Panc1 (cell line): ENCODE results near the gene DNAAF5. TPM values are rescaled to one million over a fixed set of nuclear protein-coding genes. Genes with fewer than 3 reads are reported as not detected.

Source experiments
- ATAC-seq: fragments of 200-7000 bp; cut with Tn5 transposase; 2 replicates; pipeline ENCODE4 v1.9.1; 2020; ENCODE audit warnings: mild to moderate bottlenecking, moderate library complexity
- BruUV-seq: library from RNA; stranded (reverse); fragments of 400-500 nt; replicated peaks from 2 replicates; lab custom pipeline; 2021; lab: Mats Ljungman, UMichigan
- CTCF ChIA-PET: fragments of 300-600 bp; sonication (Branson Sonifier 250); formaldehyde crosslinking; loops from one replicate; lab custom pipeline; 2022; ENCODE audit warnings: antibody characterized with exemption; lab: Charles Lee
- POLR2A ChIA-PET: fragments of 300-600 bp; sonication (Branson Sonifier 250); formaldehyde crosslinking; loops from one replicate; lab custom pipeline; 2022; ENCODE audit warnings: antibody characterized with exemption; lab: Charles Lee
- DNase-seq: peaks from one replicate; pipeline ENCODE4 v3.0.0-alpha.2; 2010; ENCODE audit warnings: low read depth, low spot score
- H3K27ac ChIP-seq: 2 replicates; pipeline ENCODE4 v1.5.1; 2011; ENCODE audit warnings: mild to moderate bottlenecking, low read length, inconsistent platforms
- H3K27me3 ChIP-seq: fragments of 200-500 bp; sonication (Bioruptor generic); 2 replicates; pipeline ENCODE4 v1.6.0; 2014; ENCODE audit warnings: low read length, inconsistent platforms; ENCODE audit not compliant: control insufficient read depth, insufficient read depth
- H3K36me3 ChIP-seq: fragments of 200-500 bp; sonication (Bioruptor generic); 2 replicates; pipeline ENCODE4 v1.5.1; 2014; ENCODE audit warnings: inconsistent platforms, mild to moderate bottlenecking, low read length, moderate library complexity; ENCODE audit not compliant: control insufficient read depth, insufficient read depth
- H3K4me1 ChIP-seq: 2 replicates; pipeline ENCODE4 v1.5.1; 2011; ENCODE audit warnings: inconsistent platforms, mild to moderate bottlenecking, low read length, moderate library complexity; ENCODE audit not compliant: control insufficient read depth, insufficient read depth
- H3K4me3 ChIP-seq, 2 experiments: 2 replicates each; pipeline ENCODE4 v1.5.1; 2011 to 2012; ENCODE audit warnings: low read depth in 2 of 2, low read length in 2 of 2, mild to moderate bottlenecking in 2 of 2, inconsistent platforms in 1 of 2, moderate library complexity in 1 of 2
- H3K9me3 ChIP-seq: fragments of 200-500 bp; sonication (Bioruptor generic); 2 replicates; pipeline ENCODE4 v1.5.1; 2014; ENCODE audit warnings: low read depth, mild to moderate bottlenecking, inconsistent platforms, low read length, moderate library complexity; ENCODE audit not compliant: control insufficient read depth, insufficient read depth
- CTCF ChIP-seq: fragments of 450-650 bp; IDR thresholded peaks from 2 replicates; pipeline ENCODE4 v1.5.1; 2017; ENCODE audit warnings: mild to moderate bottlenecking
- POLR2AphosphoS5 ChIP-seq: IDR thresholded peaks from 2 replicates; pipeline ENCODE4 v1.6.1; 2012; ENCODE audit warnings: mild to moderate bottlenecking, low read depth, low read length, moderate library complexity
- REST ChIP-seq, 2 experiments: IDR thresholded peaks; 2 replicates each; pipeline ENCODE4 v1.6.1; 2011 to 2012; ENCODE audit warnings: low read depth in 2 of 2, control low read depth in 1 of 2, low read length in 1 of 2, mild to moderate bottlenecking in 1 of 2, moderate library complexity in 1 of 2; ENCODE audit not compliant: insufficient read depth in 1 of 2
- SIN3A ChIP-seq: IDR thresholded peaks from 2 replicates; pipeline ENCODE4 v1.6.1; 2012; ENCODE audit warnings: low read depth, mild to moderate bottlenecking, low read length, moderate library complexity, borderline replicate concordance; ENCODE audit not compliant: insufficient read depth
- TCF7L2 ChIP-seq: IDR thresholded peaks from 2 replicates; pipeline ENCODE4 v1.6.1; 2011; ENCODE audit warnings: mild to moderate bottlenecking, low read depth, low read length, inconsistent platforms
- in situ Hi-C: cut with HindIII; loops from 2 replicates; pipeline ENCODE4 v1.10.0; 2016; ENCODE audit warnings: low sequenced_read_pairs, low pct_unique_long_range_greater_than_20kb
- intact Hi-C: fragments of 100-400 bp; cut with micrococcal nuclease; formaldehyde crosslinking; loops from one replicate; pipeline ENCODE4 v1.10.0; 2022; ENCODE audit not compliant: unreplicated experiment
- total RNA-seq: library from RNA; stranded (reverse); gene quantifications from one replicate; pipeline ENCODE4 v1.2.1, GENCODE V29; 2021; ENCODE audit not compliant: unreplicated experiment

Gene DNAAF5
- total RNA-seq, 1 experiment from 2014 or later: 79.5 TPM

- intact Hi-C loops: no loop called here
- ATAC-seq: no peak
- in situ Hi-C loops: no loop called here
- Histone ChIP-seq H3K27me3 (no peaks in the 10 kb centered on the region), H3K9me3 (no peaks in the 10 kb centered on the region), H3K36me3 (peaks cover under 1% of the 10 kb centered on the region; the same call in 1 of the 2 replicates), H3K4me1 (no peaks in the 10 kb centered on the region), H3K27ac (no peak overlapping the region), H3K4me3 (no peak overlapping the region)
- TF ChIP-seq POLR2AphosphoS5 (no peak), TCF7L2 (no peak), REST (IDR thresholded peaks at IDR 0.05; ENCODE audit: insufficient read depth in 1 of 2, low read depth in 2 of 2, low read length in 1 of 2) (no peak), SIN3A (no peak), CTCF (no peak)
- no TSS peak for BruUV-seq
- POLR2A ChIA-PET: no interaction called here
- no peak for DNase-seq
- CTCF ChIA-PET: no interaction called here
Observed at GRCh38 chr7:747186-747585, 20.7 kb downstream of the DNAAF5 start.

GRCh38 chr7:748446-748845, 21.9 kb downstream of the DNAAF5 start:
- intact Hi-C loops: no loop called here
- Histone ChIP-seq H3K27me3 (no peaks in the 10 kb centered on the region), H3K27ac (no peak overlapping the region), H3K36me3 (peaks cover 2% of the 10 kb centered on the region; the same call in 1 of the 2 replicates), H3K4me1 (no peaks in the 10 kb centered on the region), H3K4me3 (no peak overlapping the region), H3K9me3 (no peaks in the 10 kb centered on the region)
- ChIA-PET POLR2A (no interaction called here), CTCF (no interaction called here)
- TF ChIP-seq TCF7L2: no peak
- no peak for TF ChIP-seq POLR2AphosphoS5
- no peak for TF ChIP-seq CTCF
- TF ChIP-seq REST (IDR thresholded peaks at IDR 0.05; ENCODE audit: insufficient read depth in 1 of 2, low read depth in 2 of 2, low read length in 1 of 2): no peak
- TF ChIP-seq SIN3A: no peak
- ATAC-seq: no peak
- no peak for DNase-seq
- BruUV-seq: no TSS peak
- in situ Hi-C loops: no loop called here
